Hepatocyte (in vitro differentiated cells): ENCODE results near the gene ESYT3.

Experiments
- CTCF ChIP-seq: fragments of 200-600 bp; sonication (generic); IDR thresholded peaks from 2 replicates; pipeline ENCODE4 v1.5.1; 2016; ENCODE audit warnings: antibody characterized with exemption, mild to moderate bottlenecking; ENCODE audit not compliant: poor library complexity
- EZH2 ChIP-seq: fragments of 200-600 bp; sonication (generic); IDR thresholded peaks from 2 replicates; pipeline ENCODE4 v1.6.1; 2016; ENCODE audit warnings: antibody characterized with exemption, mild to moderate bottlenecking, borderline replicate concordance
- EZH2phosphoT487 ChIP-seq: fragments of 200-600 bp; sonication (generic); IDR thresholded peaks from one replicate; pipeline ENCODE4 v1.6.1; 2018; ENCODE audit warnings: antibody characterized with exemption, mild to moderate bottlenecking, low read depth, moderate library complexity; ENCODE audit not compliant: unreplicated experiment, severe bottlenecking

- TF ChIP-seq EZH2 (no peak), CTCF (no peak), EZH2phosphoT487 (no peak)
Measured at GRCh38 chr3:138496436-138496835, 62.0 kb downstream of the ESYT3 start.
